HUES48 (cell line): Measurements from ENCODE around the gene NUDT10.
"Not testable (repeated sequence)": the region's sequence is repeated elsewhere in the genome, so short reads cannot be mapped to it uniquely, and the experiment has no call there.

Experiments used
- H3K27ac ChIP-seq: one replicate; pipeline ENCODE4 v1.7.0; 2013; ENCODE audit warnings: low read depth, low read length, inconsistent platforms
- H3K27me3 ChIP-seq: 2 replicates; pipeline ENCODE4 v1.6.1; 2013; ENCODE audit warnings: mild to moderate bottlenecking, low read length; ENCODE audit not compliant: control insufficient read depth, insufficient read depth
- H3K36me3 ChIP-seq: 2 replicates; pipeline ENCODE4 v1.6.1; 2013; ENCODE audit warnings: low read length; ENCODE audit not compliant: control insufficient read depth, insufficient read depth
- H3K4me1 ChIP-seq: 2 replicates; pipeline ENCODE4 v1.6.1; 2013; ENCODE audit warnings: mild to moderate bottlenecking, low read length; ENCODE audit not compliant: control insufficient read depth, insufficient read depth
- H3K4me3 ChIP-seq: 2 replicates; pipeline ENCODE4 v1.5.1; 2013; ENCODE audit warnings: mild to moderate bottlenecking, low read depth, low read length
- H3K9ac ChIP-seq: 2 replicates; pipeline ENCODE4 v1.6.1; 2013; ENCODE audit warnings: mild to moderate bottlenecking, low read depth, low read length, moderate library complexity
- H3K9me3 ChIP-seq: 2 replicates; pipeline ENCODE4 v1.6.1; 2013; ENCODE audit warnings: low read length; ENCODE audit not compliant: control insufficient read depth, insufficient read depth

Gene NUDT10

GRCh38 chrX:51332188-51332942 is at the start of gene NUDT10:
TSS of gene NUDT10 (plus strand) at chrX:51332822. CDS start at chrX:51332966, 144 bp downstream.
- Histone ChIP-seq H3K9me3 (no peaks in the 10 kb centered on the region), H3K4me1 (peaks cover 10% of the 10 kb centered on the region), H3K4me3 (peak within 1 kb of the TSS; percentile 74), H3K9ac (peak within 1 kb of the TSS; percentile 51), H3K36me3 (no peaks in the 10 kb centered on the region), H3K27me3 (no peaks in the 10 kb centered on the region), H3K27ac (peak within 1 kb of the TSS; percentile 28)

- Histone ChIP-seq H3K27me3 (no peaks in the 10 kb centered on the region), H3K36me3 (no peaks in the 10 kb centered on the region), H3K4me1 (no peaks in the 10 kb centered on the region), H3K27ac (no peak overlapping the region), H3K4me3 (no peak overlapping the region), H3K9ac (no peak overlapping the region), H3K9me3 (peaks cover 11% of the 10 kb centered on the region; the same call in 1 of the 2 replicates)
Measured at GRCh38 chrX:51292421-51292820, 40.2 kb upstream of the NUDT10 start.

GRCh38 chrX:51296138-51296537 is 36.5 kb upstream of the NUDT10 start:
- no peaks in the 10 kb centered on the region for H3K36me3 ChIP-seq
- H3K27ac ChIP-seq, result no peak overlapping the region
- no peak overlapping the region for H3K9ac ChIP-seq
- peaks cover 21% of the 10 kb centered on the region for H3K9me3 ChIP-seq
- no peaks in the 10 kb centered on the region for H3K27me3 ChIP-seq
- no peaks in the 10 kb centered on the region for H3K4me1 ChIP-seq
- H3K4me3 ChIP-seq, result no peak overlapping the region

GRCh38 chrX:51316271-51316670 is 16.4 kb upstream of the NUDT10 start:
- no peaks in the 10 kb centered on the region for H3K27me3 ChIP-seq
- H3K36me3 ChIP-seq, result no peaks in the 10 kb centered on the region
- H3K9ac ChIP-seq, result no peak overlapping the region
- H3K27ac ChIP-seq, result no peak overlapping the region
- peaks cover 13% of the 10 kb centered on the region for H3K9me3 ChIP-seq
- H3K4me3 ChIP-seq, result no peak overlapping the region
- H3K4me1 ChIP-seq, result no peaks in the 10 kb centered on the region

- Histone ChIP-seq H3K27ac (peak overlapping the region; percentile 28), H3K9ac (peak overlapping the region; percentile 51), H3K4me1 (peaks cover 10% of the 10 kb centered on the region), H3K4me3 (peak overlapping the region; percentile 74)
- not testable (repeated sequence) for H3K36me3 ChIP-seq, H3K9me3 ChIP-seq, H3K27me3 ChIP-seq
Measured at GRCh38 chrX:51332943-51333785, 542 bp downstream of the NUDT10 start.

GRCh38 chrX:51334276-51334675 is 1.7 kb downstream of the NUDT10 start:
- H3K4me1 ChIP-seq, result peaks cover 10% of the 10 kb centered on the region
- no peak overlapping the region for H3K9ac ChIP-seq
- H3K4me3 ChIP-seq, result peak overlapping the region; percentile 74
- no peaks in the 10 kb centered on the region for H3K27me3 ChIP-seq
- no peak overlapping the region for H3K27ac ChIP-seq
- no peaks in the 10 kb centered on the region for H3K9me3 ChIP-seq
- no peaks in the 10 kb centered on the region for H3K36me3 ChIP-seq

- H3K9ac ChIP-seq, result no peak overlapping the region
- H3K4me1 ChIP-seq, result peaks cover 10% of the 10 kb centered on the region
Measured at GRCh38 chrX:51336584-51336983, 4.0 kb downstream of the NUDT10 start.

GRCh38 chrX:51361251-51361650 is 28.6 kb downstream of the NUDT10 start:
- no peak overlapping the region for H3K9ac ChIP-seq

More at GRCh38 chrX:51336584-51336983, 4.0 kb downstream of the NUDT10 start:
- Histone ChIP-seq H3K27me3 (no peaks in the 10 kb centered on the region), H3K27ac (no peak overlapping the region), H3K4me3 (no peak overlapping the region), H3K9me3 (no peaks in the 10 kb centered on the region), H3K36me3 (no peaks in the 10 kb centered on the region)

GRCh38 chrX:51376672-51377071 is 44.0 kb downstream of the NUDT10 start:
- Histone ChIP-seq H3K27me3 (no peaks in the 10 kb centered on the region), H3K4me1 (no peaks in the 10 kb centered on the region), H3K4me3 (no peak overlapping the region), H3K27ac (no peak overlapping the region), H3K9me3 (peaks cover 16% of the 10 kb centered on the region; the same call in 1 of the 2 replicates), H3K9ac (no peak overlapping the region), H3K36me3 (no peaks in the 10 kb centered on the region)

More at GRCh38 chrX:51361251-51361650, 28.6 kb downstream of the NUDT10 start:
- H3K27me3 ChIP-seq, result no peaks in the 10 kb centered on the region
- H3K4me3 ChIP-seq, result no peak overlapping the region
- H3K27ac ChIP-seq, result no peak overlapping the region
- no peaks in the 10 kb centered on the region for H3K4me1 ChIP-seq
- no peaks in the 10 kb centered on the region for H3K36me3 ChIP-seq
- H3K9me3 ChIP-seq, result peaks cover 22% of the 10 kb centered on the region
